CD4-positive, alpha-beta T cell treated with Interleukin-12 subunit alpha and Interleukin-12 subunit beta, for 1 hour (primary cell): ENCODE measurements around the gene EPS15.
"Not testable (repeated sequence)": the region's sequence is repeated elsewhere in the genome, so short reads cannot be mapped to it uniquely, and the experiment has no call there.

ENCODE experiments used
- DNase-seq: peaks from one replicate; pipeline ENCODE4 v3.0.0-alpha.2; 2020

Gene EPS15

DNA sequence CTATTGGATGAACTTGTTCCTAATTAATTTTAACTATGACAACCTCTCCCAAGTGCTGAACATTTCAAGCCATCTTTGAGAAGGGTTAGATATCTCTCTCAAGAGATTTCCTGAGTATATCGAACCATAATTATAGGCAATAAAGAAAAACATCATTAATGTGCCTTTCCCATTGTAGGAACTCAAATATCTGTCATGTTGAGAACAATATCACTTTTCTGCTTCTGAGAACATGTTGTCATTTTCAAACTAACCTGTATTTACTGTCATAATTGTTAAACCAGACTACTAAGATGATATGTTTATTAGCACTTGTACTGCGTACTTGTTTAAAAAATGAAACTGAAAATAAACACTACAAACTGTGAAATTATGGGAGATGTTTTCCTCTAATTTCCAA lies 4.3 kb downstream of the EPS15 start:
- DNase-seq, result no peak

GRCh38 chr1:51512606-51513005 lies 6.5 kb downstream of the EPS15 start:
- no peak for DNase-seq

DNA sequence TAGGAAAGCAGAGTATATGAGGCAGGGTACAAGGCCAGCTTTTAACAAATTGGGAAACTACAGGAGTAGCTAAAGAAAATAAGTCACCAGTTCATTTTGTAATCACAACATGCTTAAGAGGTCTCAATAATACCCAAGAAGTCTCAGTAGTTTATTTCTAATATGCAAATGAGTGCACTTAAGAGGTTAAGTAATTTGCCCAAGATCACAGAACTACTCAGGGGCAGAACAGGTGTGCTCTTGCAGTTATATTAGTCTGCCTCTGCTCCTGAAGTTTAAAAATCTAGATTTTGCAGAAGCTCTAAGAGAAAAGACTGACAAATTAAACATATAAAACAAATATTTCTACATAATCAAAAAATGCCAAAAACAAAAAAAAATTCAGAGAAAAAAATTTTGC lies 6.9 kb downstream of the EPS15 start:
- DNase-seq, result no peak

DNA sequence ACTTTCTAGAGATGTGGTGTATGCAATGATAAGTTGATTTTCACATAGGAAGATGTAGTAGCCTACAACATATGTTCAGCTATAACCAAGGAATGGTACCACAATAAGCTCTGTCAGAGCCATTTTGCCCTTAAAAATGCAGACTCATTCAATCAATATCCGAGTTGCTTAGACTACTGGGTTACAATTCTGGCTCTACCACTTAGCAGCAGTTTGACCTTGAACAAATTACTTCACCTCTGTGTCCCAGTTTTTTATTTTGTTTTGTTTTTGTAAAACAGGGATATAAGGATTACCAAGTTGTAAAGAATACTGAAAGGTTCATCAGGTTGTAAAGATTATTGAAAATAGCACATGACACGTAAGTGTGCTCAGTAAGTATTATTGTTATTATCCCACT lies 9.3 kb downstream of the EPS15 start:
- DNase-seq, result no peak

DNA sequence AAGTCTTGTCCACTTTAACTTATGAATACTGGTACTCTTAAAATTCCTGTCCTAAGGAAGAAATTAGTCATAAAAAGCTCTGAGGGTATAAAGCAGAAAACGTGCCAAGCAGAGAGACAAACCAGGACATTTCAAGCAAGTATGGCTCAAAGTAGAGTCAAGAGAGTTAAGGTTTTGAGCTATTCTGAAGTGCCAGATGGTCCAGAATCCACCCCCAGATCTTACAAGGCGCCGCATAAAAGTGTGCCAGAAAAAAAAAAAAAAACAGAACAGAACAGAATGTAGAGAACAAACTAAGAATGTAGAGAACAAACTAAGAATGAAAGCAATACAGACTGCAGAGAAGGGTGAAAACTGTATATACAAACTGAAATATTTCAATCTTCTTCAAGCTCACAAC lies 12.5 kb downstream of the EPS15 start:
- no peak for DNase-seq

GRCh38 chr1:51504806-51505525 lies 14.1 kb downstream of the EPS15 start:
- no peak for DNase-seq

DNA sequence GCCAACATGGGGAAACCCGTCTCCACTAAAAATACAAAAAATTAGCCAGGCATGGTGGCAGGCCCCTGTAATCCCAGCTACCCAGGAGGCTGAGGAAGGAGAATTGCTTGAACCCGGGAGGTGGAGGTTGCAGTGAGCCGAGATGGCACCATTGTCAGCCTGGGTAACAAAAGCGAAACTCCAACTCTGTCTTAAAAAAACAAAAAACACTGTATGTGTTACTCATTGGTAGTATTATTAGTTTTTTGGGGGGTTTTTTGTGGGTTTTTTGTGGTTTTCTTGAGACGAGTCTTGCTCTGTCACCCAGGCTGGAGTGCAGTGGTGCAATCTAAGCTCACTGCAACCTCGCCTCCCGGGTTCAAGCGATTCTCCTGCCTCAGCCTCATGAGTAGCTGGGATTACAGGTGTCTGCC lies 17.8 kb downstream of the EPS15 start:
- peak; percentile 58 for DNase-seq

- DNase-seq, result no peak
Observed at GRCh38 chr1:51499694-51500093, 19.4 kb downstream of the EPS15 start.

DNA sequence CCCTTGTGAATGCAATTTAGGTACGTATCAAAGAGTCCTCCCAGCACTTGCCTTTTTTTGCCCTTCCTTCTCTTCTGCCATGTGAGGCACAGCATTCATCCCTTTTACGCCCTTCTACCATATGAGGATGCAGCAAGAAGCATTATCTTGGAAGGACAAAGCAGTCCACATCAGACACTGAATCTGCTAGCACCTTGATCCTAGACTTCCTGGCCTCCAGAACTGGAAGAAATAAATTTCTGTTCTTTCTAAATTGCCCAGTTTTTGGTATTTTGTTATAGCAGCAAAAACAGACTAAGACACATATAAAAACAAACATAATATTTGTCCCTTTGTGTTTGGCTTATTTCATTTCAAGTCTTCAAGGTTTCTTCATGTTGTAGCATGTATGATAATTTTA lies 20.1 kb downstream of the EPS15 start:
- DNase-seq, result no peak

GRCh38 chr1:51497340-51497739 lies 21.7 kb downstream of the EPS15 start:
- DNase-seq, result no peak

DNA sequence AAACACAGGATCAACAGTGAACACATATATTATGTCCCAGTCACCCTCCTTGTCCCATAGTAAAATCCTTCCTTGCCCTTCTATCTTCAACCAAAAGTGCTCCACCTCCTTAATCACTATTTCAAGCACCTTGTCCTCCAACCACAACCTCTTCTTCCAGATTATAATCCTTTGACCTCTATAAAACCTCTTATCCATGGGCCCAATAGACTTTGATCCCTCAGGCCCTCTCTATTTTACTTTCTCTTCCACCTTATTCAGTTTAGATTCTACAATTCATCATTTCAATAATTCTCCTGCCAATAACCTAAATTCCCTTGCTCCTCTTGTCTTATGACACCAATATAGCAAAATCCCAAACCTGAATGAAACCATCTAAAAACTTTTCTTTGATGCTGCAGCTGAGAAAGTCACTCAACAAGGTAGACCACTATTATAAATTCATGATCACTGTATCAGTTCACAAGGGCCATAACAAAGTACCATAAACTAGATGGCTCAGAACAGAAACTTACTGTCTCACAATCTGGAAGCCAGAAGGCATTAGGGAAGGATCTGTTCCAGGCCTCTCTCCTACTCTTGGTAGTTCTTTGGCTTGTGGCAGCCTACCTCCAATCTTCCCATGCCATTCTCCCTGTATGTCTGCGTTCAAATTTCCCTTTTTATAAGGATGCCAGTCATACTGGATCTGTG lies 24.8 kb downstream of the EPS15 start:
- no peak for DNase-seq

DNA sequence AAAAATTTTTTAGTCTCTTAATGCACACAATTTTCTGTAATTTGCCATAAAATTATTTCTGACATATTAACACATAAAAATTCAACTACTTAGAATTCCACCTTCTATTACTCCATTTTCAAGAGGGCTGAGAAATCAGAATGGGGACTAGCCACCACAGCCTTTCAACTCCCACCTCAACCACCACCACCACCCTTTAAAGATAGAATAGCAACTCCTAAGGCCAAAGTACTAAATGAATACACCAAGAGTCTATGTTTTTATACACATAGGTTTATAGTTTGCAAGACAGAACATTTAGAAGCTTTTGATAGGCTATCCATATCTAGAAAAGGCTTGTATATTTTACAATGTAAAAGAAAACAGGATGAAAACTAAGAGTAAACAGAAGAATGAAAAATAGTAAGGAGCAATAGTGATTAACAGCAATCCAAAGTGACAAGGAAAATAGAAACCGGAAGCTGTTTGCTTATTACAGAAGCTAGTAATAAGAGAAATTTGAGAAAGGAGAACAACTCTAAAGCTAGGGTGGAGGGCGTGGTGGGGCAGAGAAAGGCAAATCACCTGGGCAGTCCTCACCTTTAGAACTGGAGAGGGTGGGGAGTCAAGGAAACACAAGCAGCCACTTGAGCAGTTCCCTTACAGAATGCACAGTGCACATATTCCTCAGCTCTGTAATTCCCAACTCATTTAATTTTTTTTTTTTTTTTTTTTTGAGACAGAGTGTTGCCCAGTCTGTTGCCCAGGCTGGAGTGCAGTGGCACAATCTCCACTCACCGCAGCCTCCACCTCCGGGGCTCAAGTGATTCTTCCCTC lies 27.7 kb downstream of the EPS15 start:
- DNase-seq, result no peak

GRCh38 chr1:51489472-51489871 lies 29.6 kb downstream of the EPS15 start:
- DNase-seq, result no peak

DNA sequence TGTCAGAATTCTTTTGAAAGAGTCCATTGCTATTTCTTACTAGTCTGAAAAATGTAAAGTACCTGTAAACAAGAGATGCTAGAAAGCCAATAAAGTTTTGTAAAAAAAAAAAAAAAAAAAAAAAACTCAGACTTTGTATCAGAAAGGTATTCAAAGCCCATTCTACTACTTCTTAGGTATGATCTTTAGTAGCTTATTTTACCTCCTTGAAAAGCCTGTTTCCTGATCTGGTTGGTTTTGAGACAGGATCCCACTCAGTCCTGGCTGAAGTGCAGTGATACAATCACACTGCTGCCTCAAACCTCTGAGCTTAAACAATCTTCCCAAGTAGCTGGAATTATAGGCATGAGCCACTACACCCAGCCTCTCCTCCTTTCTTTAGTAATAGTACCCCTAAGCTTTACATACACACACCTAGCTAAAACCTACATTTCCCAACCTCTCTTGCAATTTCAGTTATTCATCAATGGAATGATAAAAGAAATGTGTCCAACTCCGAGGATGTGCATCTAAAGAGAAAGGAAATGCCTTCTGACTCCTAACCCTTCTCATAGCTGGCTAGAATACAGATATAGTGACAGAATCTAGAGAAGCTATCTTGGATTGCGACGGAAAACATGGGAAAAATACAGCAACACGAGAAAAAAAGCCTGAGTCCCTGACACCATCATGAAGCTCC lies 30.6 kb downstream of the EPS15 start:
- no peak for DNase-seq

DNA sequence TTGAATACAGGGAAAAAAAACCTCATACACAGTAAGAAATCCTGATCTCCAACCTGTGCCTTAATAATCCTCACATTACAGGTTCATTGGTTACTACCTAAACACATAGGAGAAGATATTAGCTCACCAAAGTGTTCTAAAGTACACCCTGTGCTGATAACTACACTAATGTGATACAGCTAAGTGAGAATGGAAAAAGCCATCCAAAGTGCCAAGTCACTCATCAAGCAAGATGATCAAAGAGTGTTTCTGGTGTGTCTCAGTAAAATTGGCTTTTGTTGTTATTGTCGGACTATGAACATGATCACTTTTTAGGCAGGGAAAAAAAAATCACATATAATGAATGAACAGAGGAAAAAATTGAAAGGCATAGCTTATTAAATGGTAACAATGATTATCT lies 31.4 kb downstream of the EPS15 start:
- no peak for DNase-seq

DNA sequence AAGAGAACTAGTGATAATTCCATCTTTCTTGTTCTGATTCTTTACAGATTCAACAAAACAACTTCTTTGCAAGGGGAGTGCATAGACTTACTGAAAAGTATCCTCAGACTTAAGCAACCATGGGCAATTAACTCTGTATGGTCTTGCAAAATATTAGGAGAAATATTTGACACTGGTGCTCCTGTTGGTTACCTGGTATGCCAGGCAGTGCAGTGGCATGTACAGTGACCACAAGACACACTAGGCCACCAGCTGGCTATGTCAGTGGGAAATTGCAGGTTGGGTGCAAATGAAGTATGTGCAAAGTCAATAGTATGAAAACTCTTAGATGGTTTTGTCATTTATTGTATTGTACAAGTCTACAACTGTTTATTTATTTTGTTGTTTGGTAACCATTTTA lies 34.5 kb downstream of the EPS15 start:
- DNase-seq, result no peak

GRCh38 chr1:51482881-51483280 lies 36.2 kb downstream of the EPS15 start:
- DNase-seq, result no peak

- DNase-seq, result not testable (repeated sequence)
Observed at GRCh38 chr1:51474832-51475620, 44.0 kb downstream of the EPS15 start.

DNA sequence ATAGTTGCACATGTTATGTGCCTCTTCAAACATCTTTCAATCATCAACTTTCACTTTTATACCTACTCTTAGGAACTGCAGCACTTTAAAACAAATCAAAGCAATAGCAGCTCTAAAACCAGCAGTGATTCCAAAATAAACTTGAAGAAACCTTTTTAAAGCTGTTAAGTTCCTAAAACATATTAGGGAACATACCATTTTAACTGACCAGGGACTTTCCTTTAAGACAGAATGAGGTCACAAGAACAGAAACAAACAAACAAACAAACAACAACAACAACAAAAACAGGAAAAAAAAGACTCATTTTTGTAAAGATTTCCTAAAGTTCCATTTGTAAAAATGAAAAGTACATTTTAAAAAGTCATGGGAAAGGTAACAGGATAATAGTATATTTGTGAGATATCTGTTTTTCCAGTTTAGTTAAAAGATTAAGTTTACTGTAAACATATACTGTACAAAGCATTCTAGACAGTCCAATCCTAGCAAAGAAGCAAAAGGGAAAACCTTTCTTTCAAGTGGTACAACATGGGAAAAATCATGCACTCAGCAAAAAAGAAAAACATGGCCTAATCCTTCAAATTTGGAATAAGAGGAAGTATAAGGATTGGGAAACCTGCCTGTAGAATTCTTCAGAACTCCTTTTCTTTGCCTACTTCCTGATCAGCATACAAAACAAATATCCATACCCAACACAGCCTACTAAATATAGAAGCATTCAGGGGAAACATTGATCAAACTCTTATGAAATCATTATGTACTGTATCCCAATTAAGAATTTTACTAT lies 45.5 kb downstream of the EPS15 start:
- DNase-seq, result no peak

DNA sequence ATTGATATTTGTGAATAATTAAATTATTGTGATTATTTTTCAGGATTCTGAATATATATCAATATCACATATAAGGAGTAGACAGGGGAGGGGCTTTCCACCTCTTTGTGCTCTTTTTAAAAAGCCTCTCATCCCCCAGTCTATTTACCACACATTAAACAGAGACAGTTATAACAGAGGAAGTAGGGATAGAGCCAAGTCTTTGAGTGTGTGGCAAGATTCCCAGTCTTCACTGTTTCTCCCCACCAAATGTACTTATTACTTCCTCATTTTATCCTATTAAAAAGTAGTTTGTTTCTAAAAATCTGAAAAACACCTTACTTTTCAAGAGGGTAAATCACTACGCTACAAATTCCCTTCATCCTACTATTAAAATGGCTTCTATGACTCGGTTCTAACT lies 46.7 kb downstream of the EPS15 start:
- no peak for DNase-seq

DNA sequence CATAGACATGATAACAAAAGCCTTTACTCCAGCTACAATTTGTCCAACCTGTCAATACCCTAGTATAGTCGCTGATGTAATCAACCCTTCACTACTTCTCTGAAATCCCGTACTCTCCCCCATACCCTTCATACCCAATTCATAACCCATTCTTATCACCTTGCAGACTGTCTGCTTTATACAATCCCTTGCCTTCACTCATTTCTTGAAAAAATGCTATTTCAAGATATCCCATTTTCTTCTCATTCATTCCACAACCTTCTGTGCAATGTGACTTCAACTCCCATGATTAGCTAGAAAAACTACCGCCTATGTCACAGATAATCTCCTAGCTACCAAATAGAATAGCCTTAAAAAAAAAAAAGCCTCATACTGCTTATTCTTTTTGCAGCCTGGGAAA lies 49.5 kb downstream of the EPS15 start:
- DNase-seq, result no peak

GRCh38 chr1:51464828-51465227 lies 54.2 kb downstream of the EPS15 start:
- no peak for DNase-seq
